SW 1271 (cell line): ENCODE results near the gene CDH19.

Experiments
- DNase-seq, 2 experiments: peaks; one replicate each; lab custom pipeline; 2025; lab: John Stamatoyannopoulos, UW

Gene CDH19

DNA sequence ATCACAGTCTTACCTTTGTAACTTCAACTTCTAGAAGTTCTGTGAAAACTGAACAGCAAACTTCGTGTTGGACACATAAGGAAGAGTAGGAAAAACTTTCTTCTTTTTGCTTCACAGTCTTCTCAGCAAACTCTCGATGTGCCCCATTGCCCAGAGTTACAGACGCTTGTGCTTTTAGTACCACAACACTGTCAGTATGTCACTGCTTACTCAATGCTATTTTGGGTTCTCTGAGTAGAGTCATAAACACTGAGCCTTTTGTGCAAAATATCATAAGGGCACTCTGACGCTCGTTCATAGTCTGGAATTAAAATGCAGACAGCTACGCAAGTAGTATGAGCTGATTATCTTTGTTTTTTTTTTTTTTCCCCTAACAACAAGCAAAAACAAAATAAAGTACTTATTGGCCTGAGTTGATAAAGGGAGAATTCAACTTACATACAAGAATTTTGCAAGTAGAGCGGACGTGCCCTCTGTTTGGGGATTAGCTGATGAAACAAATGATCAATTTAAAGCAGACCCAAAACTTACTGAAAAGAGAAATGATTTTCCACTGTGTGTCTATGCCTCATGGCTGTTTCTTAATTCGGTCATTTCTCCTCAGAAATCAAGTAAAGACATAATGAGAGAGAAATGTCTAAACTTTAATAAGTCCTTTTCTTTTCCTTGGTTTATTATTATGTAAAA, at the start of gene CDH19:
Gene CDH19 (minus strand): TSS at position 150 of the 687 bp plus-strand sequence. CDS start 31,886 bp downstream, outside the sequence.
- DNase-seq, result no peak

- DNase-seq, result no peak
These were observed 43.8 kb upstream of the CDH19 start for GRCh38 chr18:66647671-66648070.

GRCh38 chr18:66646609-66647008, 42.7 kb upstream of the CDH19 start:
- DNase-seq, result no peak

- DNase-seq, result no peak
These were observed 42.1 kb upstream of the CDH19 start for GRCh38 chr18:66645983-66646382.

GRCh38 chr18:66641056-66641455, 37.2 kb upstream of the CDH19 start:
- no peak for DNase-seq

GRCh38 chr18:66640431-66640830, 36.5 kb upstream of the CDH19 start:
- no peak for DNase-seq

DNA sequence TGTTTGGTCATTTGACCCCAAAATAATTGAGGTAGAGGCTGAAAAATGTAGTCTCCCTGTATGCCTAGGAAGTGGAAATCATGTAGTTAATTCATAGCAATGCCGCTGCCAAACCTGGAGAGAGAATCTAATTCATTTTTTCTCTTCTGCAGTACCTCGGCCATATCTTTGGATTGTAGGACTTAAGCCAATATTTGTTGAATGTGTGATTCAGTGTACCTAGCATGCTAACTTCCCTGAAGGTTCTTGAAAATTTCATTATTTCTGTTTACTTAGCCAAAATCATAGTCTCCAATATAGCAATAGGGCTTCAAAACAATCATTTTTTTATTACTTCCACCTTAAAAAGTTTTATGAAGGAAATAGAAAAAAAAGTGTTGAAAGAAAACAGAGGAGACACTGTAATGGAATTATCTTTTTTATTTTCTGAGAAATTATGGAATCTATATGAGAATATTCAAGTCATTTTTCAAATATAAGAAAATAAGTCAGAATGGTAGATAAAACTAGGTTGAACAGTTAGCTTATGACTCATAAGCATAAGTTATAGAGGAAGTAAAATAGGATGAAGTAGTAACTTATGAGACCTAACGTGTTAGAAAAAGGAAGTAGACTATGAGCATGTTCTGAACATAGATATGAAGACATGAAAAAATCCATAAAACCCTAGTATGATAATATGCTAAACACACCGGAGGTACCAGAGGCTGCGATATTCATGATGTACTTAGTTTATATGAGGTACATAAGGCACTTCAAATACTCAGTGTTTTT, 35.2 kb upstream of the CDH19 start:
- no peak for DNase-seq

DNA sequence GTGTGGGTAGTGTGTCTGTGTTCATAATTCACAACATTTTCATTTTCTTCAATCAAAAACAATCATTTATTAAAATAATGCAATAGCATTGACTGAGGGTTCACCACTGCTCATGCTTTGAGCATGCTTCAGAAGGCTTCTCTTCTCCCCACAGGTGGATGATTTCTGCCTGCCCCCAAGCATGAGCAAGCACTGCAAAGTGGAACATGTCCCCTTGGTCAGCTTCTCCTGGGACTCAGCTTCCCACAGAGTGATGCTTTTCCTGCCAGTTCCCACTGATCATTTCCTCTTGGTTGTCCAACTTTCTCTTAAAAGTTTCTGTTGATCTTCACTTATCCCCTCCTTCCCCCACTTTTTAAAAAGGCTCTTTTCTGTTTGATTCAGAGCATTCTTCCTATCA, 31.5 kb upstream of the CDH19 start:
- no peak for DNase-seq

DNA sequence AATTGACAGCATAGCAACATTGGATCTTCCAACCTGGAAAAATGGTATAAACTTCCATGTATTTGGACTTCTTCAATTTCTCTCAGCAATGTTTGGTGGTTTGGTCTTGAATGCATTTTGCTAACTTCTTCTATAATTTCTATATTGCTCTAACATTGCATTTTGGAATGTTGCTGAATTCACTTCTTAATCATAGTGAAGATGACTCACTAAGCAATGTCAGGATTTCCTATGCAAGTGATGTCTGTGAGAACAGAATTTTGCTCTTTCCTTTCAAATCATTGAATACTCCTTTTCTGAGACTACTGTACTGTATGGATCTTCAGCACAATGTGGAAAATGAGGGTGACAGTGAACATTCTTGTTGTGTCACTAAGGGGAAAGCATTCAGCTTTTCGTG, 28.9 kb upstream of the CDH19 start:
- DNase-seq, result no peak

DNA sequence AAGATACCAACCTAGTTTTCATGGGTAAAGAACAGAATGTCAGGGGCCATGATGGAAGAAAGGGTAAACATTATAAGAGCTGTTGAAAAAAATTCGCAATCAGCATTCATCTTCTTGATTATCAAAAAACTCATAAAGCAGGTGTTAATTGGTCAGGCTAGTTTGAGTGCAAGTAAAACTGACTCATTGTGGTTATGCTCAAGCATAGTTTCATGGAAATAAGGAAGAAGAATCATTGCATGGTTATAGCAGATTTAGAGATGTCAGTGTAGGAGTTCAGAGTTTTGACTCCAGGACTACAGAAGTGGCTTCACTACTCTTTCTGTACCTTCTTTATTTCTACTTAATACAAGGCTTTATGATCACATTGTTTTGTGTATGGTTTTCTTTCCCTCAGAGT, 26.9 kb upstream of the CDH19 start:
- no peak for DNase-seq

- DNase-seq, result no peak
These were observed 19.9 kb upstream of the CDH19 start for GRCh38 chr18:66623821-66624220.

DNA sequence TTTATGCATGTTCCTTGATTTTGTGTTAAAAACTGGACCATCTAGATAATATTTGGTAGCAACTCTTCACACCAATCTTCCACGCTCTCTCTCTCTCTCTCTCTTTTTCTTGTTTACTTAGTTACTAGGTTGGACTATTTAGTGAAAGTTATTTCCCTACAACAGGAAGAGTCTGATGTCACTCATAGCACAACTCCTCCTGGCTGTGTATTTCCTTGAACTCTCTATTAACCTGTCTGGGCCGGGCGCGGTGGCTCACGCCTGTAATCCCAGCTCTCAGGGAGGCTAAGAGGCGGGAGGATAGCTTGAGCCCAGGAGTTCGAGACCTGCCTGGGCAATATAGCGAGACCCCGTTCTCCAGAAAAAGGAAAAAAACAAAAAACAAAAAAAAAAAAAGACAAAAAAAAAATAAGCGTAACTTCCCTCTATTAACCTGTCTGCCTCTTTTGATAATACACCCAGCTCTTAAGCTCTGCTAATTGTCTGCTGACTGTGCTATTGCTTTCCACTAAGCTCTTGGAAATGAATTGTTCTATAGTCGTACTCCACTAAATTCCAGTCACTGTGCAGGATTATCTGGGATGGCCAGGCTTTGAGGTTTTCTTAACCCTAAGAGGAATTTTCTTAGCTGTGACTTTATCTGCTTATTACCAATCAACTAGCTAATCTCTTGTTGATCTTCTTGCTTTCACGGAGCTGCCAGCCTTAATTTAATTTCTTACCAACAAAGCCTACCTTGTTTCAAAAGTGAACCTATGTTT, 18.1 kb upstream of the CDH19 start:
- no peak for DNase-seq

DNA sequence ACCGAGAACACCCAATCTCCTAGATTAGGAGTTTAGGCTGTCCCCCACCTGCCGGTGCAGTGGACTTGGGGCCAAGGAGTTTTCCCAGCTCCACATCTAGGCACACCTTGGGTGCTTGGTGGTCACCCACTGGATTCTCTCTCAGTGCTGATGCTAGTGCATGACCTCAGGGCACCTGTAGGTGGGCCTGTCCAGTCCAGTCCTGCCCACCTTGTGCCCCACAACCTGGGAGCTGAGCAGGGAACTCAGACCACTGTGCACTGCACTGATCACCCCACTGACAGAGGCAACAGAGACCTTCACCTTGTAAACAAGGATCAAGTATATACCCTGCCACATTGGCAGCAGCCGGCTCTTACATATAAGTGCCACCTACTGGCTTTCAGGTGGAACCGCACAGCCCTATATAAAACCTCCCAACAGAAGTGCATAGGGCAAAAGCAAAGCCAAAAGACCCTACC, 12.7 kb upstream of the CDH19 start:
- DNase-seq, result peak in 1 of 2 experiments; percentile 3

- DNase-seq, result no peak
These were observed 11.3 kb upstream of the CDH19 start for GRCh38 chr18:66615176-66615575.

GRCh38 chr18:66607632-66608031, 3.7 kb upstream of the CDH19 start:
- no peak for DNase-seq

- no peak for DNase-seq
These were observed 2.2 kb downstream of the CDH19 start for GRCh38 chr18:66601649-66602048.

DNA sequence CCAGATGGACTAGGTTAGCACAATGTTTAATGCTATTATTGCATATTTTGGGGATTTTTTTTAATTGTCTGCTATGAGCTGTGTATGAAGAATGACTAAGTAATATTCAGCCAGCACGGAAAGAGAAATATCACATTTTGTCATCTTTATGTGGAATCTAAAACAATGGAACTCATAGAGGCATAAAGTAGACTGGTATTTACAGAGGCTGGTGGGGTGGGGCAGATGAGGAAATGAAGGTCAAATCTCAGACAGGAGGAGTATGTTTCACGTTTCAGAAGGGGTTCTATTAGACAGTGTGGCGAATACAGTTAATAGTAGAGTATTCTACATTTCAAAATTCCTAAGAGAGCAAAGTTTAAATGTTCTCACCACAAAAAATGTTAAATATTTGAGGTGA, 4.7 kb downstream of the CDH19 start:
- no peak for DNase-seq

DNA sequence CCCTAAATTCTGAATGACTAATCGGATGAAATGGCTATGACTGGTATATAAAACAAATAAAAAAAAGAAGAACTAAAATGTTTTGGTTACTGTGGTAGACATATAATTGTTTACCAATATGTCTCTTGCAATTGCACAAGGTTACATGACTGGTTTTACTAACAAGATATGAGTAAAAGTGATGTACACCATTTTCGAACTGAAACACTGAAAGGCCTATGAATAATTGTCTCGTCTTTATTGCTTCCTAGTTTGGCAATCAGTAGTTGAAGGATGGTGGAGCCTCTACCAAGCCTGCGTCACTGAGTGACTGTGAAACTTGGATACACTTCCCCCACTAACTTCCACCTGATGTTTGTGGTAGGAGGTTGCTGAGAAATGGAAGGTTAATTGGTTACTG, 16.5 kb downstream of the CDH19 start:
- no peak for DNase-seq

DNA sequence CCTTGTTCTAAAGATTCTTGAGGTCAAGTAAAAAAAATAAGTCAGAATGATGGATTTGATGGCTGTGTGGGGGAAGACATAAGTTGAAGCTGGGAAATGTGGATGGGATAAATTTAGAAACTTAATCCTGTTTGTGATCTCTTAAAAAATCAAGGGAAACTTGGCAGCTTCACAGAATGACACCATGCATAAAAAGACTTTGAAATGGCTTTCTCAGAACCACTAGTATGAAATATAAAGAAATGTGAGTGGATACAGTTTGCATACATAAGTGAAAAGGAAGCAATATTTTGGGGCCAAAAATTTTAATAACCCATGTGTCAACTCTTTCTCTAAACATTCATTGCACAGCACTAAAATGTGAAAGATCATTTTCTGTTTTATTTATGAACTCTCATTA, 21.7 kb downstream of the CDH19 start:
- no peak for DNase-seq

- DNase-seq, result no peak
These were observed 28.6 kb downstream of the CDH19 start for GRCh38 chr18:66575263-66575662.

- DNase-seq, result no peak
These were observed 32.0 kb downstream of the CDH19 start for GRCh38 chr18:66571845-66572244.

DNA sequence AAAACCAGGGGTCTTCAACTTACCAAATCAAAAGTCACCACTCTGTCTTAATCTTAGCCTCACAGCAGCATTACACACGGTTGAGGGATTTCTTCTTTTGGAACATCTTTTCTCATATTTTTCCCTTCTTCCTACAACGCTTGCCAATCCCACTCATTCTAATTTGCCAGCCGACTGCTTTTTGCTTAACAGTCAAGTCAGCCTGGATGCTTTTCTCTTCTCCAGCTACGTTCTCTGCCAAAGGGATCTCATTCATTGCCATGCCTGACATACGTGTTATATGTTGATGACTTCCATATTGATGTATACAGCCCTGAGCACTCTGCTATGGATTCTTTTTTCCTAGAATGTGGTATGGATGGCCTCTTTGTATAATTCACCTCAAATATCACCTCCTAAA, 37.3 kb downstream of the CDH19 start:
- no peak for DNase-seq

DNA sequence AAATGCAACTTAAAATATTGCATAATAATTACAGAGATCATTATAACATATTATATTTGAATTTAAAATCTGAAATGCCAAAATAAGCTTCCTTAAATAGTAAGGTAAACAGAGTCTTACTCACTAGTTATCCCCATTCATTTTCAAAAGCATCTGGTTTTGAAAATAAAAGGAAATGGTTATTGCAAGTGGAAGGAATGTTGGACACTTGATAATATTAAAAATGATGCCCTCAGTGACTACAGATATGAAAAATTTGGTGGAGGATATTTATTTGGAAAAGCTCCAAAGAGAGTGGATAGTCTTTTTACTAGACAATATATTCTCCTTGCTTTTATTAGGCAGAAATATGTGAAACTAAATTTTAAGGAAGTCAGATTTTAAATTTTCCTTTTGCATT, 39.7 kb downstream of the CDH19 start:
- DNase-seq, result no peak
